NT2/D1 (cell line): ENCODE results near the gene ITGB2.

Experiments used
- DNase-seq: peaks from one replicate; pipeline ENCODE4 v3.0.0-alpha.2; 2011; ENCODE audit warnings: low read depth, low spot score
- H3K27me3 ChIP-seq: 2 replicates; pipeline ENCODE4 v1.6.0; 2011; ENCODE audit warnings: mild to moderate bottlenecking; ENCODE audit not compliant: insufficient read length, insufficient read depth
- H3K36me3 ChIP-seq: 2 replicates; pipeline ENCODE4 v1.6.1; 2011; ENCODE audit warnings: mild to moderate bottlenecking, low read length, mixed read lengths; ENCODE audit not compliant: insufficient read depth, insufficient read length
- H3K4me1 ChIP-seq: 2 replicates; pipeline ENCODE4 v1.5.1; 2011; ENCODE audit not compliant: insufficient read depth, insufficient read length
- H3K4me3 ChIP-seq: 2 replicates; pipeline ENCODE4 v1.5.1; 2011; ENCODE audit warnings: low read depth; ENCODE audit not compliant: insufficient read length
- H3K9ac ChIP-seq: 2 replicates; pipeline ENCODE4 v1.6.0; 2011; ENCODE audit warnings: low read depth; ENCODE audit not compliant: insufficient read length
- H3K9me3 ChIP-seq: 2 replicates; pipeline ENCODE4 v1.5.1; 2011; ENCODE audit warnings: mild to moderate bottlenecking, low read length; ENCODE audit not compliant: insufficient read depth
- SUZ12 ChIP-seq: IDR thresholded peaks from 2 replicates; pipeline ENCODE4 v1.6.1; 2011; ENCODE audit not compliant: insufficient read length, insufficient read depth; ENCODE audit errors: extremely low read depth
- YY1 ChIP-seq: IDR thresholded peaks from 2 replicates; pipeline ENCODE4 v1.6.1; 2011; ENCODE audit not compliant: insufficient read length, insufficient read depth
- ZNF274 ChIP-seq: IDR thresholded peaks from 2 replicates; pipeline ENCODE4 v1.6.1; 2011; ENCODE audit warnings: mild to moderate bottlenecking, low read depth, low read length

Gene ITGB2

GRCh38 chr21:44912158-44912473 is 8.6 kb downstream of the ITGB2 start:
- no peak for TF ChIP-seq ZNF274
- no peak for TF ChIP-seq YY1
- no peak for TF ChIP-seq SUZ12
- Histone ChIP-seq H3K4me1 (peaks cover 28% of the 10 kb centered on the region), H3K4me3 (no peak overlapping the region)

DNA sequence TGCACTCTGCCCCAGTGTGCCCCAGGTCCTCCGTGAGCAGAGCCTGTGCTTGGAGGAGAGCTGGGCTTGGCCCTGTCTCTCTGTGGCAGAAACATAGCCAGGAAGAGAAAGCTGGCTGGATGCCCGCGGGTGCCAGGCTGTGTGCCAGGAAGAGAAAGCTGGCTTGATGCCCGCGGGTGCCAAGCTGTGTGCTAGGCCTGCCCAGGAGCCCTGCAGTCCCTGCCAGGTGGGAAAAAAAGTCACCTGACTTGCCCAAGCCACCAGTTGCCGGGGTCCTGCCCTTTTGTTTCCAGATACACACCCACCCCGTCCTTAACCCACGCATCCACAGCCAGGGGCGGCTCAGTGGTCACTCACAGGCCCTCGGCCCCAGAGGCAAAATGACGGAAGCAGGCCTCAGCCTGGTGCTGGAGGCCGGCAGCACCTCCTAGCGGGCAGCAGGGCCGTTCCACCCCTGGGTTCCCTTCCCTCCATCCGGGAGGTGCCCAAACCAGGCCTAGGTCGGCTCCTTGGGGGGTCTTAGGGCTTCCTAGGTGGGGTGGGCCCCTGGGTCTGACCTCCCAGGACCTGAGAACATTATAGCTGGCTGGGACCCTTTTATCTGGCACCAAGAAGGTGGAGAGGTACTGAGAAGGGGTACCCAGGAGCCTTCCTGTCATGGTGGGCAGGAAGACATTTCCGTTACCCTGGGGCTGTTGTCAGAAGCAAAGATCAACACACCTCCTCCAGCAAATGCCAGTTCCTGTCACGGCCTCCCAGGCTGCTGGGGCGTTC is 9.1 kb downstream of the ITGB2 start:
- DNase-seq = no peak
- no peak for TF ChIP-seq ZNF274
- no peak for TF ChIP-seq SUZ12
- no peak for TF ChIP-seq YY1
- Histone ChIP-seq H3K9ac (no peak overlapping the region), H3K4me1 (peaks cover 33% of the 10 kb centered on the region), H3K27me3 (peaks cover 3% of the 10 kb centered on the region), H3K36me3 (no peaks in the 10 kb centered on the region), H3K4me3 (no peak overlapping the region), H3K9me3 (no peaks in the 10 kb centered on the region)

More at GRCh38 chr21:44912158-44912473, 8.6 kb downstream of the ITGB2 start:
- Histone ChIP-seq H3K36me3 (no peaks in the 10 kb centered on the region), H3K9me3 (no peaks in the 10 kb centered on the region), H3K9ac (no peak overlapping the region), H3K27me3 (peaks cover 3% of the 10 kb centered on the region)
- no peak for DNase-seq

DNA sequence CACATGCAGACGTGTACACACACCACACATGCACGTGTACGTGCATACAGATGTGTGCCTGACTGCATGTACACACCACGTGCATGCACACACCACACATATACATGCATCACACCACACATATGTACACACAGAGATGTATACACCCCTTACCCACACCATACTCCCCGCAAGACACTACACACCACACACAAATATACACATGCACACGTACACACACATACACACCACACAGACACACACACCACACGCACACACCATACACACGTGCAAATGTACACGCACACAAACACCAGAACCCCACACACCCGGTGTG is 9.7 kb downstream of the ITGB2 start:
- Histone ChIP-seq H3K4me3 (no peak overlapping the region), H3K9me3 (no peaks in the 10 kb centered on the region), H3K36me3 (no peaks in the 10 kb centered on the region), H3K27me3 (peaks cover 3% of the 10 kb centered on the region), H3K9ac (no peak overlapping the region), H3K4me1 (peaks cover 35% of the 10 kb centered on the region)
- TF ChIP-seq YY1 (no peak), SUZ12 (no peak), ZNF274 (no peak)
- DNase-seq = no peak

DNA sequence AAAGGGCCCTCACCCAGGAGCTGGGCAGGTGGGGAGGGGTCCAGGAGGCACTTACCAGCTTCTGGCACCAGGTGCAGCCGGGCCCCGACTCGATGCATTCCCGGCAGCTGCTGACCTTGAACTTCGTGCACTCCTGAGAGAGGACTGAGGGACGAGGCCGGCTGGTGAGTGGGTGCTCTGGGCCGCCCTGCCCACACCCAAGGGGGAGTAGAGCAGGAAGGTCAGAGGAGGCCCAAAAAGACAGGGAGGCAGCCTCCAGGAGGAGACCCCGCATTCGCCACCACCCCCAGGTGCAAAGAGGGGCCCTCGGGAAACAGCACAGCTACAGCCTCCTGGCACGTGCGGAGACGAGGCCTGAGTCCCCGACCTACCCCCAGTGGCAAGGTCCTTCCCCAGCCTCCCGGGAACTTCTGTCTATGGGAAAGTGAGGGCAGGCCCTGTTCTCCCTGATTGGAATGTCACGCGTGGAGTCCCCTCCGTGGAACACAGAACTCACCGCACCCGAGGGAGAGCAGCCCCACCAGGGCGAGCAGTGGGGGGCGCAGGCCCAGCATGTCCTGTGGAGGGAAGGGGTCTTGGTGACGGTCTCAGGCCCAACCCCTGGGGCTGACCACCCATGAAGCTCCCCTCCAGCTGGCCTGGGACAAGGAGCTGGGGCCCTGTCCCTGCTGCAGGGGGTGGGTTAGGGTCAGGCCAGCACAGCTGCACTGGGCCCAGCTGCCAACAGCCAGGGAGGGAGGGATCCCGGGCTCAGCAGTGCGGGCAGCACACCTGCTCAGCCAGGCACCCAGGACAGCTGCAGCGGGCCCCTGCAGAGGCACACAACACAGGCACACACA is 10.3 kb downstream of the ITGB2 start:
- no peak for DNase-seq
- Histone ChIP-seq H3K9me3 (no peaks in the 10 kb centered on the region), H3K4me1 (peaks cover 38% of the 10 kb centered on the region), H3K27me3 (peaks cover 2% of the 10 kb centered on the region), H3K36me3 (no peaks in the 10 kb centered on the region), H3K4me3 (no peak overlapping the region), H3K9ac (no peak overlapping the region)
- TF ChIP-seq SUZ12 (no peak), YY1 (no peak), ZNF274 (no peak)

GRCh38 chr21:44909719-44910118 is 11.0 kb downstream of the ITGB2 start:
- no peak for DNase-seq
- Histone ChIP-seq H3K4me3 (no peak overlapping the region), H3K27me3 (no peaks in the 10 kb centered on the region), H3K9ac (no peak overlapping the region), H3K9me3 (no peaks in the 10 kb centered on the region), H3K4me1 (peaks cover 39% of the 10 kb centered on the region), H3K36me3 (no peaks in the 10 kb centered on the region)
- TF ChIP-seq ZNF274 = no peak
- no peak for TF ChIP-seq YY1
- TF ChIP-seq SUZ12 = no peak

- H3K9ac ChIP-seq = no peak overlapping the region
- TF ChIP-seq YY1 = no peak
- no peak for TF ChIP-seq SUZ12
- no peaks in the 10 kb centered on the region for H3K9me3 ChIP-seq
- no peak for DNase-seq
- no peaks in the 10 kb centered on the region for H3K36me3 ChIP-seq
- H3K4me3 ChIP-seq = no peak overlapping the region
- H3K27me3 ChIP-seq = no peaks in the 10 kb centered on the region
- H3K4me1 ChIP-seq = peaks cover 35% of the 10 kb centered on the region
Measured at GRCh38 chr21:44908908-44909307, 11.8 kb downstream of the ITGB2 start.

DNA sequence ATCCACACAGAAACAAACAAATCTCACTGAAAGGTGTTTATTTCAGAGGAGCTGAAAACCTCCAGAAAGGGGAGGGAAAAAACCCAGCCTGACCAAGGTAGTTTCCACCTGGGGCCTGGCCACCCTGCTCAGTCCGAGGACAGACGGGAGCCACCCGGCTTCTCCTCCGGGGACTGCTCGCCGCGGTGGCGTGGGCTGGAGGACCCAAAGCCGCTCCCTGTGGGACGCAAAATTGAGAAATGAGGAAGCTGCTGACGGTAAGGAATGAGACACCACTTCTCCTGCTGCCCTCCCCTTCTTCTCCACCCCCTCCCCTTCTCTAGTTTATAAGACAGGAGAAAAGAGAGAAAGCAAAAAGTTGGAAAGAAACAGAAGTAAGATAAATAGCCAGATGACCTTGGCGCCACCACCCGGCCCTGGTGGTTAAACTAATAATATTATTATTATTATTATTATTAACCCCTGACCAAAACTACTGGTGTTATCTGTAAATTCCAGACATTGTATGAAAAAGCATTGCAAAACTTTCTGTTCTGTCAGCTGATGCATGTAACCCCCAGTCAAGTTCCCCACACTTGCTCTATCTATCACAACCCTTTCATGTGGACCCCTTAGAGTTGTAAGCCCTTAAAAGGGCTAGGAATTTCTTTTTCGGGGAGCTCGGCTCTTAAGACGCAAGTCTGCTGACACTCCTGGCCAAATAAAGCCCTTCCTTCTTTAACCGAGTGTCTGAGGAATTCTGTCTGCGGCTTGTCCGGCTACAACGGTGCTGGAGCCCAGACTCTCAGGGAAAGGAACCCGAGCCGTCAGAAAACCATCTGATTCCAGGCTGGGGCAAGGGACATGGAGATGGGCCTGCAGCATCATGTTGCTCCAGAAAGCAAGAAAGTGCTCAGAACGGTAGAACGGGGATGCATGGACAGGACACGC is 12.5 kb downstream of the ITGB2 start:
- H3K9me3 ChIP-seq = no peaks in the 10 kb centered on the region
- no peak overlapping the region for H3K4me3 ChIP-seq
- peaks cover 37% of the 10 kb centered on the region for H3K4me1 ChIP-seq
- H3K27me3 ChIP-seq = no peaks in the 10 kb centered on the region
- no peak overlapping the region for H3K9ac ChIP-seq
- TF ChIP-seq SUZ12 = no peak
- TF ChIP-seq ZNF274 = no peak
- TF ChIP-seq YY1 = no peak
- no peaks in the 10 kb centered on the region for H3K36me3 ChIP-seq
- DNase-seq = no peak
